Activated T-helper 1 cell treated with Interleukin-2 at 50 U/mL for 16 hours (primary cell): ENCODE data around the gene SNX10.
A peak's percentile ranks its signal among the peaks of the same experiment; 100 is the strongest.
"Not testable (repeated sequence)": the region's sequence is repeated elsewhere in the genome, so short reads cannot be mapped to it uniquely, and the experiment has no call there.

Experiments
- DNase-seq: peaks from one replicate; pipeline ENCODE4 v3.0.0-alpha.2; 2020; ENCODE audit warnings: low read depth

The SNX10 gene

GRCh38 chr7:26291699-26292538 is at the start of gene SNX10:
Gene SNX10, plus strand, starts transcription at chr7:26291862. Its CDS starts 54,581 bp downstream, at chr7:26346443.
- peak; percentile 60 for DNase-seq

GRCh38 chr7:26245150-26245549 is 46.5 kb upstream of the SNX10 start:
- DNase-seq, result no peak

- DNase-seq, result no peak
Observed at GRCh38 chr7:26250239-26250638, 41.4 kb upstream of the SNX10 start.

GRCh38 chr7:26261866-26262265 is 29.8 kb upstream of the SNX10 start:
- DNase-seq, result not testable (repeated sequence)

- no peak for DNase-seq
Observed at GRCh38 chr7:26265065-26265464, 26.6 kb upstream of the SNX10 start.

GRCh38 chr7:26265499-26266075 is 26.1 kb upstream of the SNX10 start:
- no peak for DNase-seq

GRCh38 chr7:26267601-26268166 is 24.0 kb upstream of the SNX10 start:
- DNase-seq, result no peak

GRCh38 chr7:26275213-26275612 is 16.4 kb upstream of the SNX10 start:
- no peak for DNase-seq

GRCh38 chr7:26278770-26279169 is 12.9 kb upstream of the SNX10 start:
- no peak for DNase-seq

- no peak for DNase-seq
Observed at GRCh38 chr7:26279405-26279804, 12.3 kb upstream of the SNX10 start.

- no peak for DNase-seq
Observed at GRCh38 chr7:26280097-26280496, 11.6 kb upstream of the SNX10 start.

- no peak for DNase-seq
Observed at GRCh38 chr7:26280723-26281122, 10.9 kb upstream of the SNX10 start.

- no peak for DNase-seq
Observed at GRCh38 chr7:26284477-26284876, 7.2 kb upstream of the SNX10 start.

GRCh38 chr7:26284995-26285632 is 6.5 kb upstream of the SNX10 start:
- DNase-seq, result no peak

- DNase-seq, result no peak
Observed at GRCh38 chr7:26286157-26286556, 5.5 kb upstream of the SNX10 start.

GRCh38 chr7:26288126-26288525 is 3.5 kb upstream of the SNX10 start:
- DNase-seq, result not testable (repeated sequence)

- DNase-seq, result no peak
Observed at GRCh38 chr7:26291251-26291650, 411 bp upstream of the SNX10 start.

GRCh38 chr7:26292768-26293560 is 1.3 kb downstream of the SNX10 start:
- no peak for DNase-seq

GRCh38 chr7:26293569-26294308 is 2.1 kb downstream of the SNX10 start:
- peak; percentile 21 for DNase-seq

GRCh38 chr7:26295015-26295414 is 3.4 kb downstream of the SNX10 start:
- DNase-seq, result no peak

- DNase-seq, result no peak
Observed at GRCh38 chr7:26295586-26295985, 3.9 kb downstream of the SNX10 start.
